Psoas muscle (tissue), 8 donors: ENCODE data around the gene CARD11. TPM values are rescaled to one million over a fixed set of nuclear protein-coding genes. Genes with fewer than 3 reads are reported as not detected.

Source experiments
- ATAC-seq, 4 donors: fragments of 200-7000 bp; cut with Tn5 transposase; one replicate each; pipeline ENCODE4 v1.9.1; 2020; ENCODE audit warnings: moderate library complexity in 3 of 4, mild to moderate bottlenecking in 2 of 4
- DNase-seq, 2 donors: peaks; one replicate each; pipeline ENCODE4 v3.0.0-alpha.2; 2020
- H3K27ac ChIP-seq: fragments of 200-600 bp; one replicate; pipeline ENCODE4 v1.8.0; 2022
- H3K27me3 ChIP-seq, 3 donors: fragments of 200-600 bp in 1 of 3; one replicate each; pipeline versions ENCODE4 v1.6.1 to v1.8.0; 2013 to 2022; ENCODE audit warnings: low read length in 2 of 3, mild to moderate bottlenecking in 2 of 3, moderate library complexity in 1 of 3; ENCODE audit not compliant: insufficient read depth in 3 of 3
- H3K36me3 ChIP-seq, 2 donors: fragments of 200-600 bp in 1 of 2; one replicate each; pipeline versions ENCODE4 v1.6.1 to v1.8.0; 2013 to 2022; ENCODE audit warnings: low read depth in 1 of 2, mild to moderate bottlenecking in 1 of 2, moderate library complexity in 1 of 2; ENCODE audit not compliant: insufficient read depth in 1 of 2
- H3K4me1 ChIP-seq: fragments of 200-600 bp; one replicate; pipeline ENCODE4 v1.8.0; 2022
- H3K4me3 ChIP-seq: fragments of 200-600 bp; one replicate; pipeline ENCODE4 v1.8.0; 2022; ENCODE audit warnings: mild to moderate bottlenecking
- H3K9me3 ChIP-seq: fragments of 200-600 bp; one replicate; pipeline ENCODE4 v1.8.0; 2022
- CTCF ChIP-seq: fragments of 200-600 bp; IDR thresholded peaks from one replicate; pipeline ENCODE4 v1.8.0; 2022; ENCODE audit warnings: antibody characterized with exemption
- WGBS, 3 donors: extraction: QIAGEN DNeasy Blood & Tissue Kit; methylation state at CpG; one replicate each; pipeline versions ENCODE4 v1.1.6 to v1.1.7; 2013; 5-methylcytosine and 5-hydroxymethylcytosine counted together
- intact Hi-C, 2 donors: fragments of 100-400 bp; cut with DNase I; formaldehyde crosslinking; loops; one replicate each; pipeline versions ENCODE4 v1.11.0 to v1.14.2; 2022
- polyA plus RNA-seq, 3 donors: library from polyadenylated mRNA; stranded (reverse); fragments of 200-250 nt; gene quantifications; one replicate each; pipeline ENCODE4 v1.2.3, GENCODE V29; 2013
- total RNA-seq, 4 donors: library from RNA; stranded (reverse); fragmentation: NEBNext Ultra II Directional in 2 of 4; extraction: Animal tissue kit (Norgen Biotek cat#: 25700) in 2 of 4; gene quantifications; one replicate each; pipeline versions ENCODE4 v1.2.1 to v1.2.4, GENCODE V29; 2021 to 2023
- donor health status: healthy with polysubstance abuse.
- donor health status: DM: no; HTN: no; CAD: no; lungs with moderate emphysema.
- donor health status: Bipolar disorder and iron deficiency.
- donor health status: healthy.
- donor health status: DM: yes; HTN: yes; CAD: no.
- donor health status: DM: no; HTN: no; CAD: no.
- donor health status: DM: no; HTN: no; CAD: no.
- donor health status: DM: yes; HTN: yes; CAD: no.

Gene CARD11
- total and polyA plus RNA-seq, 7 donors: 0.08 to 0.84 (median 0.39) TPM

GRCh38 chr7:2938514-2939192, 105.0 kb downstream of the CARD11 start:
- WGBS, 3 donors: 65 to 76% (median 70%) methylated on average over 19 of the region's 19 CpGs
- H3K27me3 ChIP-seq: peaks cover 2 to 27% (median 16%) of the 10 kb centered on the region in 3 donors
- no peak overlapping the region for H3K4me3 ChIP-seq
- no peak overlapping the region for H3K27ac ChIP-seq
- no peaks in the 10 kb centered on the region for H3K36me3 ChIP-seq
- no peak for DNase-seq
- intact Hi-C loops: no loop called here
- H3K9me3 ChIP-seq: no peaks in the 10 kb centered on the region
- no peak for TF ChIP-seq CTCF
- no peaks in the 10 kb centered on the region for H3K4me1 ChIP-seq
- no peak for ATAC-seq

- ATAC-seq: no peak
- Histone ChIP-seq H3K9me3 (no peaks in the 10 kb centered on the region), H3K4me3 (no peak overlapping the region), H3K27ac (no peak overlapping the region), H3K27me3 (peaks cover 2 to 29% (median 16%) of the 10 kb centered on the region in 3 donors), H3K4me1 (no peaks in the 10 kb centered on the region), H3K36me3 (no peaks in the 10 kb centered on the region)
- TF ChIP-seq CTCF: no peak
- intact Hi-C loops: no loop called here
- WGBS, 3 donors: 83 to 84% (median 83%) methylated on average over 19 of the region's 19 CpGs
- no peak for DNase-seq
Measured at GRCh38 chr7:2937701-2938513, 105.8 kb downstream of the CARD11 start.

DNA sequence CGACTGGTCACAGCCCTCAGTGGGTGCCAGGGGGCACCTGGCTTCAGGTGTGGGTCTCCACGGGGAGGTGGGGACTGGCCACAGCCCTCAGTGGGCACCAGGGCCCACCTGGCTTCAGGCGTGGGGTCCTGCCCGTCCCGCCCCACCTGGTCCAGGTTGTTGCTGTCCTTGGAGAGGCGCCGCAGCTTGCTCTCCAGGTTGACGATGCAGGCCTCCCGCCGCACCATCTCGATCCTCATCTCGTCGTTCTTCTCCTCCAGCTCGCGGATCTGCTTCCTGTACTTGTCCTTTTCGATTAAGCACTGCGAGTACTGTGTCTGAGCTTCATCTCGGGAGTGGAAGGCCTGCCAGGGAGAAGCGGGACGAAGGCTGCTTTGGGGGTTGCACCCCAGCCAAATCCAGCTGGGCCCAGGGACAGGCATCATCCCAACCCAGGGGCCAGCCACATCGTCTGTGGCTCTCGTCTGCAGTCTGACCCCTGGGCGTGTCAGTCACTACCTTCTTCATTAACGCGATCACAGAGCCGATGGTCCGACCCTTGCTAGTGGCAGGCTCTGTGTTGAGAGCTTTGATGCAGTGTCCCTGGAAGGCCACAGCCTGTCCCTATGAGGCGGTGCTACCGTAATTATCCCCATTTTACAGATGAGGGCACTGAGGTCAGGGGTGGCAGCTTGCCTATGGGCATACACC, 106.6 kb downstream of the CARD11 start:
- Histone ChIP-seq H3K36me3 (no peaks in the 10 kb centered on the region), H3K27ac (no peak overlapping the region), H3K4me1 (no peaks in the 10 kb centered on the region), H3K9me3 (no peaks in the 10 kb centered on the region), H3K4me3 (no peak overlapping the region), H3K27me3 (peaks cover 2 to 38% (median 16%) of the 10 kb centered on the region in 3 donors)
- ATAC-seq (no peak), DNase-seq (no peak)
- 83 to 86% (median 85%) methylated on average over 26 to 29 of the region's 29 CpGs for WGBS, 3 donors
- no peak for TF ChIP-seq CTCF
- intact Hi-C loops: no loop called here

DNA sequence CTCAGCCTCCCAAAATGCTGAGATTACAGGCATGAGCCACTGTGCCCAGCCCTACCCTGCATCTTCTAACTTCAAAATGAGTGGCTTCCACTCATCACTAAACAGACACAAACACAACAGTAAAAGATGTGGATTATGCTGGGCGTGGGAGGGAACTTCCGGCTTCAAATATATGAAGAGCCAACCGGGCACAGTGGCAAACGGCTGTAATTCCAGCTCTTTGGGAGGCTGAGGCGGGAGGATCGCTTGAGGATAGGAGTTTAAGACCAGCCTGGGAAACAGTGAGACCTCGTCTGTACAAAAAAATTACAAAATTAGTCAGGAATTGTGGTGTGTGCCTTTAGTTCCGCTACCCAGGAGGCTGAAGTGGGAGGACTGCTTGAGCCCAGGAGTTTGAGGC, 107.4 kb downstream of the CARD11 start:
- H3K4me1 ChIP-seq: no peaks in the 10 kb centered on the region
- H3K36me3 ChIP-seq: no peaks in the 10 kb centered on the region
- H3K27ac ChIP-seq: no peak overlapping the region
- H3K27me3 ChIP-seq: peaks cover 2 to 45% (median 18%) of the 10 kb centered on the region in 3 donors
- TF ChIP-seq CTCF: no peak
- no peak for ATAC-seq
- 79 to 87% (median 81%) methylated on average over 8 of the region's 8 CpGs for WGBS, 3 donors
- no peak overlapping the region for H3K4me3 ChIP-seq
- DNase-seq: no peak
- intact Hi-C loops: no loop called here
- H3K9me3 ChIP-seq: no peaks in the 10 kb centered on the region
